Measurements from ENCODE around the gene TMEM114. TPM values are rescaled to one million over a fixed set of nuclear protein-coding genes. Genes with fewer than 3 reads are reported as not detected.

The TMEM114 gene
- total RNA-seq, 3 donors from 2014 or later = not detected

GRCh38 chr16:8590811-8591210, 500 bp upstream of the TMEM114 start:
- DNase-seq (no peak), ATAC-seq (no peak)
- H3K4me3 Mint-ChIP-seq = no peak overlapping the region
- peaks cover 41% of the 10 kb centered on the region for H3K27me3 Mint-ChIP-seq (ENCODE audit: low read depth)
- no peaks in the 10 kb centered on the region for H3K9me3 Mint-ChIP-seq
- no peaks in the 10 kb centered on the region for H3K36me3 Mint-ChIP-seq (ENCODE audit: insufficient read depth)
- no peaks in the 10 kb centered on the region for H3K4me1 Mint-ChIP-seq (ENCODE audit: low read depth)

GRCh38 chr16:8589057-8589899, 1.0 kb downstream of the TMEM114 start:
- ATAC-seq (peak; percentile 21 to 40), DNase-seq (no peak)
- Mint-ChIP-seq H3K27me3 (ENCODE audit: low read depth) (peaks cover 45% of the 10 kb centered on the region), H3K4me1 (ENCODE audit: low read depth) (no peaks in the 10 kb centered on the region), H3K36me3 (ENCODE audit: insufficient read depth) (no peaks in the 10 kb centered on the region), H3K9me3 (no peaks in the 10 kb centered on the region), H3K4me3 (no peak overlapping the region)

DNA sequence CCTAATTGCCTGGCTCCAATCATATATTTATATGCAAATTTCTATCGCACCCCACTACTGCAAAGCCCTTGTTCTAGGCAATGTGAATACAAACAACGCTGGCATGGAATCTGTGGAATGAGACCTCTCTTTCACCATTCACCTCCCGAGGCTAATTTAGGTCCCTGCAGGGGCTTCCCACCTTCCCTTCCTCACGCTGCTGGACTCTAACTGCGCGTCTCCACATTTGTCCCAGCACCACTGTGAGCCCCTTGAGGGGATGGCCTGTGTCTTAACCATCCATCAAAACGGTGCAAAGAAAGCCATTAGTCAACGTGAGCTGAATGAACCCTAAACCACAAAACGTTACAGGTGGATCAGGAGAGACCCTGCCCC, 1.6 kb downstream of the TMEM114 start:
- ATAC-seq (no peak), DNase-seq (no peak)
- Mint-ChIP-seq H3K9me3 (no peaks in the 10 kb centered on the region), H3K4me3 (no peak overlapping the region), H3K27me3 (ENCODE audit: low read depth) (peaks cover 43% of the 10 kb centered on the region), H3K36me3 (ENCODE audit: insufficient read depth) (no peaks in the 10 kb centered on the region), H3K4me1 (ENCODE audit: low read depth) (no peaks in the 10 kb centered on the region)

GRCh38 chr16:8587065-8587464, 3.2 kb downstream of the TMEM114 start:
- Mint-ChIP-seq H3K4me1 (ENCODE audit: low read depth) (no peaks in the 10 kb centered on the region), H3K4me3 (no peak overlapping the region), H3K9me3 (no peaks in the 10 kb centered on the region), H3K36me3 (ENCODE audit: insufficient read depth) (no peaks in the 10 kb centered on the region), H3K27me3 (ENCODE audit: low read depth) (peaks cover 43% of the 10 kb centered on the region)
- DNase-seq = no peak
- ATAC-seq = no peak

DNA sequence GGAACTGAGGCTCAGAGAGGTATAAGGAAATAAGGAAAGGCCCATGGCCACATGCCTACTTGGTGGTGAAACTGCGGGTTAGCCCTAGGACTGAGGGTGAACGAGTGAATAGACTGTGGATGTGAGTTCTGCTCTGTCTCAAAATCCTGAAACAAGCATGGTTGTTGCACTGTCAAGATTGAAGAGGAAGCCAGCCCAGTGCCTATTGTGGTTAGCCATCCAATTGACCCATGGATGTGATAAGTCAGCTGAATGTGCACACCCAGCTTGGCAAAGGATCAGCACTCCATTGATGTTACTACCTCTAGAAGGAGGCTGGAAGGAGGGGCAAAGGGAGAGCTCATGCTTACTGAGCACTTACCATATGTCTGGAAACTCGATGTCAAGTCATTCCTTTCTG, 4.5 kb downstream of the TMEM114 start:
- H3K4me3 Mint-ChIP-seq = no peak overlapping the region
- no peak for ATAC-seq
- peaks cover 43% of the 10 kb centered on the region for H3K27me3 Mint-ChIP-seq (ENCODE audit: low read depth)
- no peaks in the 10 kb centered on the region for H3K36me3 Mint-ChIP-seq (ENCODE audit: insufficient read depth)
- H3K4me1 Mint-ChIP-seq (ENCODE audit: low read depth) = no peaks in the 10 kb centered on the region
- H3K9me3 Mint-ChIP-seq = no peaks in the 10 kb centered on the region
- no peak for DNase-seq

- DNase-seq (no peak), ATAC-seq (no peak)
- Mint-ChIP-seq H3K9me3 (no peaks in the 10 kb centered on the region), H3K4me3 (no peak overlapping the region), H3K4me1 (ENCODE audit: low read depth) (no peaks in the 10 kb centered on the region), H3K36me3 (ENCODE audit: insufficient read depth) (no peaks in the 10 kb centered on the region), H3K27me3 (ENCODE audit: low read depth) (peaks cover 40% of the 10 kb centered on the region)
Observed at GRCh38 chr16:8585041-8585440, 5.3 kb downstream of the TMEM114 start.

DNA sequence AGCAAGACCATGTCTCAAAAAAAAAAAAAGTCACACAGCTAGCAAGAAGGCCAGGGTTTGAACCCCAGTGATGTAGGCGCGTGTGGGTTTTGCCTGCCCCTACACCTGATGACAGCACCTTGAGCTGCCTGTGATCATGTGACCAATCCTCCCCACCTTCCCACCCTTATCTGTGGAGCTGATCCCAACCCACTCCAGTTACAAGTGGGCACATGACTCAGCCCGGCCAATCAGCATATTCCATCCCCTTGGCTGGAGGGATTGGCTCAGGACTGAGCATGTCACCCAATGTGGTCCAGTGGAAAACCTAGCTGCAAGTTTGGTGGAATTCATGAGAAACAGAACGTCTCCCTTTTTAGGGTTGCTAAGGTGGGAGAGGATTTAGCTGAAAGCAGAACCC, 6.6 kb downstream of the TMEM114 start:
- no peaks in the 10 kb centered on the region for H3K36me3 Mint-ChIP-seq (ENCODE audit: insufficient read depth)
- H3K4me3 Mint-ChIP-seq = no peak overlapping the region
- H3K27me3 Mint-ChIP-seq (ENCODE audit: low read depth) = peaks cover 34% of the 10 kb centered on the region
- no peaks in the 10 kb centered on the region for H3K4me1 Mint-ChIP-seq (ENCODE audit: low read depth)
- DNase-seq (no peak), ATAC-seq (no peak)
- H3K9me3 Mint-ChIP-seq = no peaks in the 10 kb centered on the region

- no peak for DNase-seq
- H3K4me3 Mint-ChIP-seq = no peak overlapping the region
- no peaks in the 10 kb centered on the region for H3K4me1 Mint-ChIP-seq (ENCODE audit: low read depth)
- H3K27me3 Mint-ChIP-seq (ENCODE audit: low read depth) = peaks cover 29% of the 10 kb centered on the region
- H3K9me3 Mint-ChIP-seq = no peaks in the 10 kb centered on the region
- ATAC-seq = no peak
- H3K36me3 Mint-ChIP-seq (ENCODE audit: insufficient read depth) = no peaks in the 10 kb centered on the region
Observed at GRCh38 chr16:8583199-8583598, 7.1 kb downstream of the TMEM114 start.

DNA sequence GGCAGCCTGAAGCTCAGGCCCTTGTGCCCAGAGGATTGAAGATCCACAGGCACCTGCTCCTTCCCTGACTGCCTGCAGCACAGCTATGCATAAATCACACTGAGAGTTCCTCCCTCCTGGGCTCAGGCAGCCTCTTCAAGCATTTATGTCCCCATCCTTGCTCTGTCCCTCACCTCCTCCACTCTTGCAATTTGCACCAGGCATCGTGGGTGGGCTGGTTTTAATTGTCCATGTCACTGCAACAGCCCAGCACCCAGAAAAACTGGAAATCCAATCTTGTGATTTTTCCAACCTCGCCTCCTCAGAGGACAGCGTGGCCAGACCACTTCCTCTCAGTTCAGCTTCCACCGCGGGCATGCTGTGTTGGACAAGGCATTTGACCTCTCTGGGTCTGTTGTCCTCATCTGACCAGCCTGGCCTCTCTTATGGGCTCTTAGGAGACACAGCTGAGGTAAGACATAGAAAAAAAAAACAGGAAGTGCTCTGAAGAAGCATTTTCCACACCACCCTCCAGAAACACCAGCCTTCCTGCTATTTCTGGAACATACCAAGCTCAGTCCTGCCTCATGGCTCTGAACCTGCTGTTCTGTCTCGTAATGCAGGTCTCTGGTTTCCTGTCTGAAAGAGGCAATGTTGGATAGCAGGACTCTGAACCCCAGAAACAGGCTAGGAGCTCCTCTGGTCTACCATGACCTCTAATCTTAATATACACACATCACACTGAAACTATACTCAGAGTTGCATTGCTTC, 8.3 kb downstream of the TMEM114 start:
- ATAC-seq = no peak
- no peaks in the 10 kb centered on the region for H3K36me3 Mint-ChIP-seq (ENCODE audit: insufficient read depth)

GRCh38 chr16:8579559-8579958, 10.8 kb downstream of the TMEM114 start:
- no peak overlapping the region for H3K4me3 Mint-ChIP-seq
- ATAC-seq = no peak
- H3K36me3 Mint-ChIP-seq (ENCODE audit: insufficient read depth) = no peaks in the 10 kb centered on the region
- H3K27me3 Mint-ChIP-seq (ENCODE audit: low read depth) = peaks cover 17% of the 10 kb centered on the region
- DNase-seq = no peak
- H3K4me1 Mint-ChIP-seq (ENCODE audit: low read depth) = no peaks in the 10 kb centered on the region
- no peaks in the 10 kb centered on the region for H3K9me3 Mint-ChIP-seq

More for the DNA sequence above, 8.3 kb downstream of the TMEM114 start:
- no peaks in the 10 kb centered on the region for H3K4me1 Mint-ChIP-seq (ENCODE audit: low read depth)
- H3K4me3 Mint-ChIP-seq = no peak overlapping the region
- peaks cover 23% of the 10 kb centered on the region for H3K27me3 Mint-ChIP-seq (ENCODE audit: low read depth)
- DNase-seq = no peak
- no peaks in the 10 kb centered on the region for H3K9me3 Mint-ChIP-seq

DNA sequence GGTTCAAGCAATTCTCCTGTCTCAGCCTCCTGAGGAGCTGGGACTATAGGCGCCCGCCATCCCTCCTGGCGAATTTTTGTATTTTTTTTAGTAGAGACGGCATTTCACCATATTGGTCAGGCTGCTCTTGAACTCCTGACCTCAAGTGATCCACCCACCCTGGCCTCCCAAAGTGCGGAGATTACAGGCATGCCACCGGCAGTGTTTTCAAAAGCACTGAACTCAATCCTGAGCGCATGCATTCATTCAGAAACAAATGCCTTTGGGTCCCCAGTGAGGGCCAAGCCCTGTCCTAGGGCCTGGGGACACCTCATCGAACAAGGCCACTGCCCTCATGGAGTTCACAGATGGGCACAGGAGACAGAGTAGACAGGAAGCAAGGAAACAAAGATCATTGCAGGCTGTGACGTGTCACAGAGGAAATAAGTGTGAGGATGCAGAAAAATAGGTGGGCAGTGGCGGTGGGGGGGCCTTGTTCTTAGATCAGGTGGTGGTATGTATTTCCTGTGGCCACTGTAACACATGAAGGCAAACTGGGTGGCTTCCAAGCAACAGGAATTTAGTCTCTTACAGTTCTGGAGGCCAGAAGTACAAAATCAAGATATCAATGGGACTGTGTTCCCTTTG, 12.5 kb downstream of the TMEM114 start:
- no peak overlapping the region for H3K4me3 Mint-ChIP-seq
- H3K36me3 Mint-ChIP-seq (ENCODE audit: insufficient read depth) = no peaks in the 10 kb centered on the region
- H3K4me1 Mint-ChIP-seq (ENCODE audit: low read depth) = no peaks in the 10 kb centered on the region
- peaks cover 21% of the 10 kb centered on the region for H3K27me3 Mint-ChIP-seq (ENCODE audit: low read depth)
- ATAC-seq = no peak
- no peak for DNase-seq
- no peaks in the 10 kb centered on the region for H3K9me3 Mint-ChIP-seq

- Mint-ChIP-seq H3K36me3 (ENCODE audit: insufficient read depth) (no peaks in the 10 kb centered on the region), H3K9me3 (no peaks in the 10 kb centered on the region), H3K4me3 (no peak overlapping the region), H3K4me1 (ENCODE audit: low read depth) (no peaks in the 10 kb centered on the region), H3K27me3 (ENCODE audit: low read depth) (peaks cover 31% of the 10 kb centered on the region)
- ATAC-seq (no peak), DNase-seq (no peak)
Observed at GRCh38 chr16:8576141-8577004, 13.9 kb downstream of the TMEM114 start.

- no peak overlapping the region for H3K4me3 Mint-ChIP-seq
- H3K9me3 Mint-ChIP-seq = no peaks in the 10 kb centered on the region
- DNase-seq (no peak), ATAC-seq (no peak)
- no peaks in the 10 kb centered on the region for H3K36me3 Mint-ChIP-seq (ENCODE audit: insufficient read depth)
- H3K4me1 Mint-ChIP-seq (ENCODE audit: low read depth) = no peaks in the 10 kb centered on the region
- H3K27me3 Mint-ChIP-seq (ENCODE audit: low read depth) = peaks cover 36% of the 10 kb centered on the region
Observed at GRCh38 chr16:8575399-8575798, 14.9 kb downstream of the TMEM114 start.

All from activated T-cell treated with anti-CD3 and anti-CD28 coated beads, Interleukin-2, amount 50 U/mL, for 4 hours (primary cell).